Measurements from ENCODE around the gene ZBTB46. TPM values are rescaled to one million over a fixed set of nuclear protein-coding genes. Genes with fewer than 3 reads are reported as not detected.

The ZBTB46 gene
- total RNA-seq, 2 donors from 2014 or later, result 0.25 to 1.2 TPM

DNA sequence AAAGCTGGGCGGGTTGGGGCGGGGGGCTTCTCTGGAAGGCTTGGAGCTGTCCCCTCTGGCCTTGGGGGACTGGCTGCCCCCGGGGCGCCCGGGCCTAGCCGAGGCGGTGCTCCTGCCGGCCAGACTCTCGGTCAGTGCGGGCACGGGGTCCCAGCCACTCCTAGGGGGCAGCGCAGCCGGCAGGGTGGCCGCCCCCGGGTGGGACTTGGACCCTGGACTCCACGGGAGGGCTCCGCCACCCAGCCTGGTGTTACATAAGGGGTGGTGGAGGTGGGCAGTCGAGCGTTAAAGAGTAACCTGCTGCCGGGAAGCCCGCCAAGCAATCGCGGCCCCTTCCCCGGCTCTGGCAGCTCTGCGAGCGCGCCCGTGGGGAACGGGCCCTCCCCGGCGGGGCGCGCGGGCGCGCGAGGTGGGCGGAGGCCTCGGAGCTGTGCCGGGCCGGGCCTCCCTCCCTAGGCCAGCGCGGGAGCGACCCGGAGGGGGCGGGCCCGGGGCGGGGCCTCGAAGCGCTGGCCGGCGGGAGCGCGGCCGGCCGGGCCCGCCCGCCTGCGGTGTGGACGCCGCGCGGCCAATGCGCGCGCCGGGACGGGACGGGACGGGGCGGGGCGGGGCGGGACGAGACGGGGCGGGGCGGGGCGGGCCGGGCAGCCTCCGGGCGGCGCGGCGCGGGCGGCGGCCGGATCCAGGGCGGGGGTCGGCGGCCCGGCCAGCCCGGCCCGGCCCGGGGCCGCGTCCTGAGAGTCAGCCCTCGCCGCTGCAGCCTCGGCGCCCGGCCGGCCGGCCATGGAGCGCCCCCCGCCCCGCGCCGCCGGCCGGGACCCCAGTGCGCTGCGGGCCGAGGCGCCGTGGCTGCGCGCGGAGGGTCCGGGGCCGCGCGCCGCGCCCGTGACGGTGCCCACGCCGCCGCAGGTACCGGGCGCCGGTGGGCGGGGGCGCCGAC is 91.7 kb downstream of the ZBTB46 start, which contains the start of gene SLC2A4RG:
SLC2A4RG (plus strand) TSS at position 647 of the 940 bp plus-strand sequence; CDS start at position 784, 137 bp downstream.
- H3K9me3 Mint-ChIP-seq, result no peaks in the 10 kb centered on the region
- no peaks in the 10 kb centered on the region for H3K36me3 Mint-ChIP-seq
- H3K4me1 Mint-ChIP-seq (ENCODE audit: low read depth in 2 of 2), result peaks cover 12 to 15% of the 10 kb centered on the region in 2 donors
- H3K27me3 Mint-ChIP-seq, result no peaks in the 10 kb centered on the region
- H3K4me3 Mint-ChIP-seq, result no peak within 1 kb of the TSS
- H3K27ac Mint-ChIP-seq, result no peak within 1 kb of the TSS
- peak; percentile 87 for DNase-seq (ENCODE audit: low spot score)
- ATAC-seq, result peak; percentile 88 to 92

DNA sequence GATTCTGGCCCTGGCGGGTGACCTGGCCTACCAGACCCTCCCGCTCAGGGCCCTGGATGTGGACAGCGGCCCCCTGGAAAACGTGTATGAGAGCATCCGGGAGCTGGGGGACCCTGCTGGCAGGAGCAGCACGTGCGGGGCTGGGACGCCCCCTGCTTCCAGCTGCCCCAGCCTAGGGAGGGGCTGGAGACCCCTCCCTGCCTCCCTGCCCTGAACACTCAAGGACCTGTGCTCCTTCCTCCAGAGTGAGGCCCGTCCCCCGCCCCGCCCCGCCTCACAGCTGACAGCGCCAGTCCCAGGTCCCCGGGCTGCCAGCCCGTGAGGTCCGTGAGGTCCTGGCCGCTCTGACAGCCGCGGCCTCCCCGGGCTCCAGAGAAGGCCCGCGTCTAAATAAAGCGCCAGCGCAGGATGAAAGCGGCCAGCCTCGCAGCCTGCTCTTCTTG is 92.4 kb downstream of the ZBTB46 start:
- Mint-ChIP-seq H3K9me3 (no peaks in the 10 kb centered on the region), H3K27me3 (no peaks in the 10 kb centered on the region), H3K27ac (no peak overlapping the region), H3K36me3 (no peaks in the 10 kb centered on the region), H3K4me3 (no peak overlapping the region), H3K4me1 (ENCODE audit: low read depth in 2 of 2) (peaks cover 12 to 19% of the 10 kb centered on the region in 2 donors)
- DNase-seq (ENCODE audit: low spot score) (no peak), ATAC-seq (no peak)

- Mint-ChIP-seq H3K27me3 (no peaks in the 10 kb centered on the region), H3K4me3 (peak overlapping the region; percentile 8), H3K9me3 (no peaks in the 10 kb centered on the region), H3K27ac (no peak overlapping the region), H3K36me3 (no peaks in the 10 kb centered on the region), H3K4me1 (ENCODE audit: low read depth in 2 of 2) (peaks cover 12 to 23% of the 10 kb centered on the region in 2 donors)
- ATAC-seq (no peak), DNase-seq (ENCODE audit: low spot score) (no peak)
Measured at GRCh38 chr20:63737945-63738686, 92.9 kb downstream of the ZBTB46 start.

GRCh38 chr20:63737695-63737944 is 93.4 kb downstream of the ZBTB46 start:
- Mint-ChIP-seq H3K4me1 (ENCODE audit: low read depth in 2 of 2) (peaks cover 12 to 23% of the 10 kb centered on the region in 2 donors), H3K9me3 (no peaks in the 10 kb centered on the region), H3K27ac (no peak overlapping the region), H3K27me3 (no peaks in the 10 kb centered on the region), H3K36me3 (no peaks in the 10 kb centered on the region), H3K4me3 (no peak overlapping the region)
- no peak for ATAC-seq
- no peak for DNase-seq (ENCODE audit: low spot score)

GRCh38 chr20:63736893-63737694 is 94.0 kb downstream of the ZBTB46 start:
- H3K36me3 Mint-ChIP-seq, result no peaks in the 10 kb centered on the region

DNA sequence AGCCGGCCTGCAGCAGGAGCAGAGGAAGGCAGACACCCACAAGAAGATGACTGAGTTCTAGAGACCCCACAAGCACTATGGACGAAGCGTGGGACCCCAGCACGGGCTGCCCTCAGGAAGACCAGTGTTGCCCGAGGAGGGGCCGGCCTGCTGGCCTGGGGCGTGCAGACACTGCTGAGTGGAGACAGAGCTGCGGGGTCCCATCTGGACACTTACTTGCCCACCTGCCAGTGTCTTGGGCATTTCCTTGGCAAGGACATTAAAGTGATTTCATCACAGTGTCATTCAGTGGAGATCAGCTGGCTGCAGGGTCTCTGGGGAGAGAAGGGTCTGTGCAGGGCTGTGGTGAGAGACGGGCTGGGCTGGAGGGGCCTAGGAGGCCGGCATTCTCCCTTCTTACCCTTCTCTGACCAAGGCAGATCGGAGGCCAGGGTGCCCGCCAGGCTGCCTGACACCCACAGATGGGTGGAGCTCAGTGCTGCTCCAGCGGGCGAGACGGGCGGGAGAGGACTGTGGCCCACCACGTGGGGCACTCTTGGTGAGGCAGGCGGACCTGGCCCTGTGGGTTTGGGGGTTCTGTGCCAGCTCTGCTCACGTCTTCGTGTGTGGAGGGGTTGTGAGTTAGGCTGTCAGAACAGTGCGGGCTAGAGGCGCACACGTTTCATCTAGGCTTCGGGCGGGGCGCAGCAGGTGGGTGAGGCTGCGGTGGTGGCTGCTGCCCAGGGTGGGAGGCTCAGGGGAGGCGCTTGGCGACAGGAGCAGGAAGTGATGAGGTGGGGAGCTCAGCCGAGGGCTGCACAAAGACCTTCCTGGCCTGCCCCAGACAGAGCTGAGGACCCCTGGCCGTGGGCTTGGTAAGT is 95.0 kb downstream of the ZBTB46 start, which contains the start of gene LIME1:
LIME1 (plus strand) TSS at position 806 of the 860 bp plus-strand sequence. CDS start 886 bp downstream, outside the sequence.
- Mint-ChIP-seq H3K36me3 (no peaks in the 10 kb centered on the region), H3K9me3 (no peaks in the 10 kb centered on the region), H3K27ac (peak within 1 kb of the TSS in 1 of 2 donors; percentile 53), H3K4me3 (peak within 1 kb of the TSS; percentile 69), H3K4me1 (ENCODE audit: low read depth in 2 of 2) (peaks cover 12 to 23% of the 10 kb centered on the region in 2 donors), H3K27me3 (no peaks in the 10 kb centered on the region)
- peak in 1 of 2 donors; percentile 5 for ATAC-seq
- no peak for DNase-seq (ENCODE audit: low spot score)

More at GRCh38 chr20:63736893-63737694, 94.0 kb downstream of the ZBTB46 start:
- ATAC-seq, result no peak
- Mint-ChIP-seq H3K9me3 (no peaks in the 10 kb centered on the region), H3K27me3 (no peaks in the 10 kb centered on the region), H3K4me3 (peak overlapping the region; percentile 69), H3K27ac (no peak overlapping the region), H3K4me1 (ENCODE audit: low read depth in 2 of 2) (peaks cover 12 to 23% of the 10 kb centered on the region in 2 donors)
- DNase-seq (ENCODE audit: low spot score), result no peak

- Mint-ChIP-seq H3K27me3 (no peaks in the 10 kb centered on the region), H3K36me3 (no peaks in the 10 kb centered on the region), H3K27ac (peak overlapping the region in 1 of 2 donors; percentile 53), H3K4me1 (ENCODE audit: low read depth in 2 of 2) (peaks cover 12 to 23% of the 10 kb centered on the region in 2 donors), H3K9me3 (no peaks in the 10 kb centered on the region), H3K4me3 (no peak overlapping the region)
- no peak for ATAC-seq
- DNase-seq (ENCODE audit: low spot score), result no peak
Measured at GRCh38 chr20:63734946-63735858, 95.9 kb downstream of the ZBTB46 start.

- ATAC-seq (no peak), DNase-seq (ENCODE audit: low spot score) (no peak)
- no peak overlapping the region for H3K4me3 Mint-ChIP-seq
- H3K27me3 Mint-ChIP-seq, result no peaks in the 10 kb centered on the region
- H3K4me1 Mint-ChIP-seq (ENCODE audit: low read depth in 2 of 2), result peaks cover 16 to 26% of the 10 kb centered on the region in 2 donors
- H3K9me3 Mint-ChIP-seq, result no peaks in the 10 kb centered on the region
- H3K27ac Mint-ChIP-seq, result no peak overlapping the region
- no peaks in the 10 kb centered on the region for H3K36me3 Mint-ChIP-seq
Measured at GRCh38 chr20:63734111-63734945, 96.7 kb downstream of the ZBTB46 start.

DNA sequence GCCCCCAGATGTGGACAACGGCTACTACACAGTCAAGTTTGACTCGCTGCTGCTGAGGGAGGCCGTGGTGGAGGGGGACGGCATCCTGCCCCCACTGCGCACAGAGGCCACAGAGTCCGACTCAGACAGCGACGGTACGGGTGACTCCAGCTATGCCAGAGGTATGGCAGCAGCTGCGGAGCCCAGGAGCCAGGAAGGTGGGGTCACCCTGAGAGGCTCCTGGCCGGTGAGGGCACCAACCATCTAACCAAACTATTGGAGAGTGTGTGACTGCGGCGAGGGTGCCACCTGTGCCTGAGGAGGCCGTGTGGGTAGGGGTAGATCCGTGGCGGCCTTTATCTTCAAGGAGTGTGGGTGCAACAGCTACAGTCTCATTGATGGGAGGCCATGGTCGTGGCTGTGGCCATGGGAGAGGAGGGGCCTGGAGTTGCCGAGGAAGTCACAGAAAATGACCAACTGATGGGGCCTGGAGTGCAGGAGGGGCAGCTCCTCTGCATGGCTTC is 97.4 kb downstream of the ZBTB46 start:
- no peaks in the 10 kb centered on the region for H3K9me3 Mint-ChIP-seq

GRCh38 chr20:63733117-63733516 is 97.9 kb downstream of the ZBTB46 start:
- Mint-ChIP-seq H3K4me3 (no peak overlapping the region), H3K36me3 (no peaks in the 10 kb centered on the region), H3K9me3 (no peaks in the 10 kb centered on the region), H3K27me3 (no peaks in the 10 kb centered on the region), H3K4me1 (ENCODE audit: low read depth in 2 of 2) (peaks cover 26 to 35% of the 10 kb centered on the region in 2 donors), H3K27ac (no peak overlapping the region)
- DNase-seq (ENCODE audit: low spot score) (peak; percentile 37), ATAC-seq (no peak)

More for the DNA sequence above, 97.4 kb downstream of the ZBTB46 start:
- H3K27ac Mint-ChIP-seq, result no peak overlapping the region
- H3K27me3 Mint-ChIP-seq, result no peaks in the 10 kb centered on the region
- no peaks in the 10 kb centered on the region for H3K36me3 Mint-ChIP-seq
- H3K4me1 Mint-ChIP-seq (ENCODE audit: low read depth in 2 of 2), result peaks cover 21 to 30% of the 10 kb centered on the region in 2 donors
- H3K4me3 Mint-ChIP-seq, result no peak overlapping the region
- ATAC-seq (no peak), DNase-seq (ENCODE audit: low spot score) (no peak)
